MG63 (cell line): ENCODE data around the gene KLK13. TPM values are rescaled to one million over a fixed set of nuclear protein-coding genes. Genes with fewer than 3 reads are reported as not detected.

Source experiments
- DNase-seq: peaks from one replicate; pipeline ENCODE4 v3.0.0-alpha.2; 2020
- H3K27me3 ChIP-seq: fragments of 250-450 bp; sonication (Bioruptor Pico); 2 replicates; pipeline ENCODE4 v1.5.1; 2020; ENCODE audit warnings: mild to moderate bottlenecking, moderate library complexity
- H3K36me3 ChIP-seq: fragments of 250-450 bp; sonication (Bioruptor Pico); 2 replicates; pipeline ENCODE4 v1.5.1; 2020; ENCODE audit warnings: mild to moderate bottlenecking, moderate library complexity
- H3K4me3 ChIP-seq: fragments of 250-450 bp; sonication (Bioruptor Pico); 2 replicates; pipeline ENCODE4 v1.5.1; 2020; ENCODE audit warnings: mild to moderate bottlenecking, moderate library complexity
- H3K9me3 ChIP-seq: fragments of 250-450 bp; sonication (Bioruptor Pico); 2 replicates; pipeline ENCODE4 v1.5.1; 2020; ENCODE audit warnings: mild to moderate bottlenecking, moderate library complexity
- total RNA-seq: library from RNA; depleted of rRNA; stranded (reverse); fragments of >200 nt; shearing (Covaris generic); gene quantifications from 2 replicates; pipeline ENCODE4 v1.2.3, GENCODE V29; 2014; ENCODE audit warnings: low replicate concordance

The KLK13 gene
- total RNA-seq, 1 experiment from 2014 or later: not detected

GRCh38 chr19:51096473-51097165, 31.7 kb upstream of the KLK13 start:
- Histone ChIP-seq H3K9me3 (no peaks in the 10 kb centered on the region), H3K36me3 (peaks cover 20% of the 10 kb centered on the region), H3K4me3 (no peak overlapping the region), H3K27me3 (no peaks in the 10 kb centered on the region)
- no peak for DNase-seq

- Histone ChIP-seq H3K27me3 (no peaks in the 10 kb centered on the region), H3K9me3 (no peaks in the 10 kb centered on the region), H3K36me3 (peaks cover 14% of the 10 kb centered on the region), H3K4me3 (no peak overlapping the region)
- no peak for DNase-seq
Observed at GRCh38 chr19:51094696-51095279, 29.9 kb upstream of the KLK13 start.

DNA sequence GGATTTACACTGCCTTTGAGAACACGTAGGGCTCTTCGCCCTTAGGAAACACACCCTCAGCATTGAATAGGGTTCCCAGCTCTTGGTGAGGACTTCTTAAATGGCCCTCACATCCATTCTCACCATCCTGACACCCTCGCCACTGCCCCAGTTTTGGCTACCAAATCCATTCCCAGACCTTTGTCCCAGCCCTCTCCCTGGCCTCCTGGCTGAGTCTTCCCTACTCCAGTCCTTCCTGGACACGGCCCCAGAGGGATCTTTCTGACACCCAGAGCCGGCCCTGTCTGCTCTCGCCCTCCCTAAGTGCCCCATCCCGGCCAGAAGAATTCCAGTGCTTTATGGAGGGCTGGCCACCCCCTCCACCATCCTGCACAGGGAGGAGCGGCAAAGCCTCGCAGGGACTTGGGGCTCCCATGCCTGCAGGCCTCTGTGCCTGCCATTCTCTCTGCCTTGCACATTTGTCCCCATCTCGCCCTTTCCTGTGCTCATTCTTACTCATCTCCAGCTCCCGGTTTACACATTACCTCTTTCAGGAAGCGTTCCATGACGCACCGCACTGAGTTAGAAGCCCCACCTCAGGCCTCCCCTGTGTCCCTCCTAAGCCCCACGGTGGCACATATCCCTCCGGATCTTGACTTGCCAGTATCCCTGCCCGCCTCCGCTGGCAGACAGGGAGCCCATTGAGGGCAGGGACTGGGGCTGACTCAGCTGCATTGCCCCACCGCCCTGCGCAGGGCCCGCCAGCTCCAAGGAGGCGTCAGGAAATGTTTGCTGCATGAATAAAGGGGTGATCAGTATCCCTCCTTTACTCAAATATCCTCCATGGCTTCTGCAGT, 28.8 kb upstream of the KLK13 start:
- DNase-seq: no peak
- H3K36me3 ChIP-seq: peaks cover 9% of the 10 kb centered on the region
- no peak overlapping the region for H3K4me3 ChIP-seq
- no peaks in the 10 kb centered on the region for H3K27me3 ChIP-seq
- H3K9me3 ChIP-seq: no peaks in the 10 kb centered on the region

GRCh38 chr19:51093101-51093500, 28.2 kb upstream of the KLK13 start:
- no peaks in the 10 kb centered on the region for H3K9me3 ChIP-seq
- DNase-seq: no peak
- H3K27me3 ChIP-seq: no peaks in the 10 kb centered on the region
- peaks cover 9% of the 10 kb centered on the region for H3K36me3 ChIP-seq
- no peak overlapping the region for H3K4me3 ChIP-seq

DNA sequence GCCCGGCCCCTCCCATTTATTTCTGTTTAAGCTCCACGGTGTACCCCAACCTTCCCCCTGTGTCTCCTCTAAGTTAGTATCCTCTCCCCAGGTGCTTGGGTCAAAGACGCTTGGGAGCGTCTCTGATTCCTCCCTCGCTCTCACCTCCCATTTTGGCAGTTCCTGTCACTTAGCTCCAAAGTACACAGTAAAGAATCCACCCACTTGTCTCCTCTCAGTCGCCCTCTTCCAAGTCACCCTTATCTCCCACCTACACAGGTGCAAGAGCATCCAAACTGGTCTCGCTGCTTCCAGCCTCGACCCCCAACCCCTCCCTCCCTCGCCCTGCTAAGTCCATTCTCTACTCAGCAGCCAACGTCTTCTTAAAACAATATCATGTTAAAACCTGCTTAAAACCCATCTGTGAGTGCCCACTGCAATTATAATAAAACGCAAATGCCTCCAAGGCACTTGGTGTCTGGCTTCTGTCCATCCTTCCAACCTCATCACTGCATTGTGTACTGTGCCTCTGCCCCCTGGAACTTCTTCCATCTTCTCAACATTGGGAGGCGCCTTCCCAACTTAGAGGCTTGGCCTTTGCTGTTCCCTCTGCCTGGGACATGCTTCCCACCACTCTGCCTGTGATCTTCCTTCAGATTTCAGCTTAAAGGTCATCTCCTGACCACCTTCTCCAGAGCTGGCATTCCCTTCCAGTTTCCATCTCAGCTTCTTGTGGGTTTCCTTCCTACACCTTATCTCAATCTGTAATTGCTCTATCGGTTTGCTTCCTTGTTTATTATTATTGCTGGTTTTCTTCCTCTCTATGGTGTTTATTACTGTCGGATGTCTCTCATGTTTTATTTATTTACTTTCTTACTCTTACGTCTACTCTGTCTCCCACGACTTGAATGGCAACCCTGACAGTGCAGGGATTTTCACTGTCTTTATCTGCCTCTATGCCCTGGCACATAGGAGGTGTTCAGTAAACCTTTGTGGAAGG, 27.3 kb upstream of the KLK13 start:
- no peak for DNase-seq
- Histone ChIP-seq H3K9me3 (no peaks in the 10 kb centered on the region), H3K36me3 (peaks cover 6% of the 10 kb centered on the region), H3K27me3 (no peaks in the 10 kb centered on the region), H3K4me3 (no peak overlapping the region)

DNA sequence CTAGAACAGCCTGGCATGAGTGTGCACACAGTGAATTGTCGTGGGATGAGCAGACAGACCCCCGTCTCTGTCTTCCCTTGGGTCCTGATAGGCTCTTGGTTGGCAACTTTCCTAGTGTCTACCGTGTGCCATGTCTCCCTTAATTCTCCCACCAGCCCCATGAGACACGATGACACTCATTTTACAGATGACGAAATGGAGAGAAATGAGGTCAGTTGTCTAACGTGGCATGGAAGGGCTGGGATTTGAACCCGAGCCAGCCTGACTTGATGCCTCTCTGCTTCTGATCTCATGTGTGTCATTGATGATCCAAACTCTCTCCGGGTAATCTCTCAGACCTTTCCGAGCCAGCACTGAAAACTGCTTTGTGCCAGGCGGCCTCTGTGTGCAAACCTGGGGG, 26.2 kb upstream of the KLK13 start:
- Histone ChIP-seq H3K36me3 (peaks cover 6% of the 10 kb centered on the region), H3K27me3 (no peaks in the 10 kb centered on the region), H3K9me3 (no peaks in the 10 kb centered on the region), H3K4me3 (no peak overlapping the region)
- no peak for DNase-seq

GRCh38 chr19:51090471-51090870, 25.6 kb upstream of the KLK13 start:
- DNase-seq: no peak
- 0 out of 2 replicates have a peak, but pooled peaks cover 2% of the 10 kb centered on the region for H3K36me3 ChIP-seq
- no peaks in the 10 kb centered on the region for H3K9me3 ChIP-seq
- no peaks in the 10 kb centered on the region for H3K27me3 ChIP-seq
- no peak overlapping the region for H3K4me3 ChIP-seq

GRCh38 chr19:51089786-51090185, 24.9 kb upstream of the KLK13 start:
- no peaks in the 10 kb centered on the region for H3K36me3 ChIP-seq
- H3K4me3 ChIP-seq: no peak overlapping the region
- H3K9me3 ChIP-seq: no peaks in the 10 kb centered on the region
- no peak for DNase-seq
- no peaks in the 10 kb centered on the region for H3K27me3 ChIP-seq

DNA sequence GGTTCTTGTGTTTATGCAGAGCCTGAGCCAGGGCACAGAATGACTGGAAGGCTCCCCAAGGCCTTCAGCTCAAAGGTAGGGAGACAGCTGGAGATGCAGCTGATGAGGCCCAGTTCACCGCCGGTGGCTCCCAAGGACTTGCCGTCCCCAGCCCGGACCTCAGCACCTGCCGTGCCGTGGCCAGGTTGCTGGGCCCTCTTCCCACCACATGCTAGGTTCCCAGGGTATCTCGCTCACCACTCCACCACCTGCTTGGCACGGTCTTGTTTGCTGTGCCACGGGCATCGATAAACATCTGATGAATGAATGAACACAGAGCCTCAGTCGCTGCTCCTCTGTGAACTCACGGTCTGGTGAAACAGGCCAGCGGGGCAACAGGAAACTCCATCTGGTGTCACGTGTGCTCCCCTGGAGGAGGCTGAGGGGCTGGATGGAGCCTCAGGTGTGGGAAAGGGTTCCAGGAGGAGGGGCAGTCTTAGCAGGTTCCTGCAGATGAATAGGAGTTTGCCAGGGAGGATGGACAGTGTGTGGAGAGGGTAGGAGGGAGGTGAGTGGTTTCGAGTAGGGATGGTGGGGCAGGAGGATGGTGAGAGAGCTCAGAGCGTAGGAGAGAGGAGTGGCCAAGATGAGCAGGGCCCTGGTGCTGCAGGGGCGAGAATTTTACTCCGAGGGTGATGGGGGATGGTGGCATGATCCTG, 21.4 kb upstream of the KLK13 start:
- Histone ChIP-seq H3K9me3 (no peaks in the 10 kb centered on the region), H3K36me3 (no peaks in the 10 kb centered on the region), H3K4me3 (no peak overlapping the region), H3K27me3 (no peaks in the 10 kb centered on the region)
- DNase-seq: no peak

DNA sequence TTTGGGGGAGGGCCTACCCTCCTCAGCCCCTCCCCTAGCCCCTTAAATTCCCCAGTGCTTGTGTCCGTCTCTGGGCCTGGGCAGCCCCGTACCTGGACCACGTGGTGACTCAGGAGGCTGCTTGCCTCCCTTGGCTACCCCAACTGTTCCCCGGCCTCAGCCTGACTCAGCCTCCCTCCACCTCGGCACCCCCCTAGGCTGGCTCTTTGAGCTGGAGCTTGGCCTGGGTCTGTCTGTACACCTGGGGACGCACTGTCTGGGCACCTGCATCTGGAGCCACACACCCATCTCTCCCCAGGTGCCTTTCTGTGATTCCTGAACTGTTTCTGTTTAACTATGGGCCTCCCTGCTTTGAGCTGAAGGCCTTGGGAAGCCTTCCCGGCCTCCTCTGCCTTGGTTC, 19.6 kb upstream of the KLK13 start:
- H3K27me3 ChIP-seq: no peaks in the 10 kb centered on the region
- no peaks in the 10 kb centered on the region for H3K9me3 ChIP-seq
- H3K4me3 ChIP-seq: no peak overlapping the region
- DNase-seq: no peak
- no peaks in the 10 kb centered on the region for H3K36me3 ChIP-seq

DNA sequence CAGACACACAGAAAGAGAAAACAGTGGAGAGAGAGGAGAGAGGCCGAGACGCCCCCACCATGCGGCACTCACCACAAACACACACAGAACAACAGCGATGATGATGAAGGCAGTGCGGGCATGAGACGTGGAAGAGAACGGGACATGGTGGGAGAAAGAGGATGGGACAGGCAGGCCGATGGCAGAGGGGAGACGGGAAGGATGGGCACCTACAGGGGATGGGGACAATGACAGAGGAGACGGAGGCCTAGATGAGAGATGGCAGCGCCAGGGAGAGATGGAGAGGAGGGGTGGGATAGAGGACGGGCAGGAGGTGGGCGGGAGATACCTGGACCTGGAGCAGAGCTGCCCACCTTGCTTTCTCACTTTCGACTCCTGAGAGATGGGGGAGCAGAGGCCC, 18.9 kb upstream of the KLK13 start:
- no peak for DNase-seq
- Histone ChIP-seq H3K4me3 (no peak overlapping the region), H3K36me3 (no peaks in the 10 kb centered on the region), H3K9me3 (no peaks in the 10 kb centered on the region), H3K27me3 (no peaks in the 10 kb centered on the region)

- Histone ChIP-seq H3K27me3 (no peaks in the 10 kb centered on the region), H3K36me3 (no peaks in the 10 kb centered on the region), H3K4me3 (no peak overlapping the region), H3K9me3 (no peaks in the 10 kb centered on the region)
- DNase-seq: no peak
Observed at GRCh38 chr19:51083181-51083580, 18.3 kb upstream of the KLK13 start.

- Histone ChIP-seq H3K4me3 (no peak within 1 kb of the TSS), H3K9me3 (no peaks in the 10 kb centered on the region), H3K36me3 (no peaks in the 10 kb centered on the region), H3K27me3 (no peaks in the 10 kb centered on the region)
- no peak for DNase-seq
Observed at GRCh38 chr19:51082611-51083010, 17.7 kb upstream of the KLK13 start, which contains the start of gene KLK14. Gene KLK14, minus strand, starts transcription at chr19:51082887. Its CDS starts 273 bp downstream, at chr19:51082614.

DNA sequence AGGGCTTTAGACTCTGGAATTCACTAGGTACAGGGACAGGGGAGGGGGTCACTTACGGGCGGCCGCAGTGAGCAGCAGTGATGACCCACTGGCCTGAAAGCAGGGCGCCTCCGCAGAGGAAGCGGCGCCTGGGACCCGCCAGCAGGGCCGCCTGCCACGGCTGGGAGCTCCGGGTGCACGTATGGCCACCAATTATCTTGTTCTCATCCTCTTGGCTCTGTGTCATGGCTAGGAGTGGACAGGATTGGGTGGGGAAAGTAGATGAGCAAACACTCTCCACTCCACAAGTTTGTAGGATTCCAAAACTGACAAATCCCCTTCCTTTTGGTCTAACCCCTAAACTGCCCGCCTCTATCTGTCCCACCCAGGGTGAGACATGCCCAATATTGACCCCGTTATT, 16.6 kb upstream of the KLK13 start:
- Histone ChIP-seq H3K4me3 (no peak overlapping the region), H3K9me3 (no peaks in the 10 kb centered on the region), H3K36me3 (no peaks in the 10 kb centered on the region), H3K27me3 (no peaks in the 10 kb centered on the region)
- no peak for DNase-seq

GRCh38 chr19:51079481-51080110, 14.7 kb upstream of the KLK13 start:
- no peaks in the 10 kb centered on the region for H3K27me3 ChIP-seq
- no peaks in the 10 kb centered on the region for H3K36me3 ChIP-seq
- peak; percentile 39 for DNase-seq
- H3K9me3 ChIP-seq: peaks cover 2% of the 10 kb centered on the region; the same call in 1 of the 2 replicates
- no peak overlapping the region for H3K4me3 ChIP-seq
